Measurements from ENCODE around the gene TNNI2. TPM values are rescaled to one million over a fixed set of nuclear protein-coding genes. Genes with fewer than 3 reads are reported as not detected.

Gene TNNI2
- total and polyA plus RNA-seq, 11 donors = 0.22 to 3.3 (median 0.72) TPM; not detected in 8

DNA sequence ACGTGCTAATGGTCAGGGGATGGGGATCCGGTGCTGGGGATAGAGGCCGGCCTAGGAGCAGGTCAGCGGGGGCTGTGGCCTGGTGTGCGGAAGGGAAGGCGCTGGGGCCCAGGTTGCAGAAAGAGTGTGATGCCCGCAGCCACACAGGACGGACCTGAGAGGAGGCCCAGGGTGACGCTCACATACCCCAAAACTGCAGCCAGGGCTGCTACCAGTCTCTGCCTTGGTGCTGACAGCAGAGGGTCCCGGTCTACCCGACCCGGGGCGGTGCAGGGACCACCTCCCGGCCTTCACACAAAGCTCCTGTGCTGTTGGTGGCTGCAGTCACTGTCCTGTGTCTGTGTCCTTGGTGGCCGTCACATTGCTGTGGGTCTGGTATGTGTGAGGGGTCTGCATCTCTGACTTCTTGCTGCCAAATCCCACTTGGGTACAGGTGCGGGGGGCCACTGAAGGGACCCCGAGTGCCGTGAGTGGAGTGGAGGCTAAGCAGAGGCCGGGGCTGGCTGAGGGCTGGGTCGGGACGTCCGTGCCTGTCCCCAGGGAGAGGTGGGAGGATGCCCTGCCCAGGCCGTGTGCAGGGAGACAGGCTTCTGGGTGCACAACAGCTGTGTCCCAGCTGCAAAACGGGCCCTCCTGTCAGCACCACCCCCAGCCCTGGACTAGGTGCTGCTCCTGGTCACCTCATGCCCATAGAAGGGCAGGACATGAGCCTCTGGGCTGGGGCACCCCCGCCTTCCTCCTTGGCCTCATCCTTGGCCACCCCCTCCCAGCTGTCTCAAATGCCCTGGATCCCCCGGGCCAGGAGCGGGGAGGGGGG is 15.6 kb downstream of the TNNI2 start:
- 72 to 79% (median 76%) methylated on average over 24 to 27 of the region's 27 CpGs for WGBS, 4 donors
- peaks cover 0 to 69% (median 0%) of the 10 kb centered on the region in 12 donors for H3K4me1 ChIP-seq
- H3K27ac ChIP-seq = peak overlapping the region in 1 of 12 donors; percentile 94
- DNase-seq (no peak), ATAC-seq (no peak)
- H3K4me3 ChIP-seq = peak overlapping the region in 6 of 12 donors; percentile 9 to 63 (median 32)
- intact Hi-C loops (cut with DNase I) = no loop called here
- H3K9me3 ChIP-seq = no peaks in the 10 kb centered on the region
- no peaks in the 10 kb centered on the region for H3K27me3 ChIP-seq
- TF ChIP-seq CTCF (IDR thresholded peaks at IDR 0.05) (no peak), POLR2A (IDR thresholded peaks at IDR 0.05) (no peak)
- H3K36me3 ChIP-seq = no peaks in the 10 kb centered on the region

DNA sequence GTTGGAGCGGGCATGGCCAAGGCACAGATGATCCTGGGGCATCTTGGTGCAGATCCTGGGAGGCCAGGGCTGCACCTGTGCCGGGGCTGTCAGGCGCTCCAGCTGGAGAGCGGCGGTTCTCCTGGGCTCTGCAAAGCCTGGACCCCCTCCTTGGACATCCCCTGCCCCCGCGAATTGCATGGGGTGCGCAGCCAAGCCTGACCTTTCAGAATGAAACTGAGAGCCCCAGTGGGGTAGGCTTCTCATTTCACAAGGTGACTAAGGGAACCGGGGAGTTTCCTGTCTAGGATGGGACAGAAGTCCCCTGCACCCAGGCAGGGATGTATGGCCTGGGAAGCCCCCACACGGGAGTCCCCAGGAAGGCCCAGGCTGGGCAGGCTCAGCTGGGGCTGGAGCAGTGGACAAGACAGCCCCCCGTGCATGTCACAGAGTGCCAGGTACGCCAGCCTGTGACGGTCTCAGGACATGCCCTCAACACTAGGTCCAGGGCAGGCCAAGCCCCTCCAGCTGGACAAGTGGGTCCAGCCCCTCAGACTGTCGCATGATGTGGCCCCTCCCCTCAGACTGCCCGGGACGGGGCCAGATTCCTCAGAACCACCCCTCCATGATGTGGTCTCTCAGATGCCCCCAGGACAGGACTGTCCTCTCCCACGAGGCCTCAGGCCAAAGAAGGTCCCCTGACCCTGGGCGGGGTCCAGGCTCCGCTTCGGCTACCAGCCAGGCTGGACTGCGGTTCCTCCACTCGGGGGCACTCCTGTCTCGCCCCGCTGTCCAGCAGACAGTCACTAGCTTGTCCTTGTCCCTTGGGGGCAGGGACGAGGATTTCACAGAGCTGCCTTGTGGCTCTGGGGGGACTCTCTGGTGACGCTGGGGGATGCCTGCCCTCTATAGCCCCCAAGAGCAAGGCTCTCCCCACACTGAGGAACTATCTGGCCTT is 16.4 kb downstream of the TNNI2 start:
- H3K4me1 ChIP-seq = peaks cover 0 to 61% (median 0%) of the 10 kb centered on the region in 12 donors
- 69 to 79% (median 73%) methylated on average over 19 to 26 of the region's 26 CpGs for WGBS, 4 donors
- peak overlapping the region in 1 of 12 donors; percentile 63 for H3K4me3 ChIP-seq
- ATAC-seq (no peak), DNase-seq (no peak)
- intact Hi-C loops (cut with DNase I) = no loop called here
- no peaks in the 10 kb centered on the region for H3K27me3 ChIP-seq
- TF ChIP-seq POLR2A (IDR thresholded peaks at IDR 0.05) (no peak), CTCF (IDR thresholded peaks at IDR 0.05) (peak in 3 of 12 donors; percentile 7 to 14 (median 13))
- H3K27ac ChIP-seq = no peak overlapping the region
- no peaks in the 10 kb centered on the region for H3K9me3 ChIP-seq
- H3K36me3 ChIP-seq = no peaks in the 10 kb centered on the region

GRCh38 chr11:1855886-1856265 is 17.1 kb downstream of the TNNI2 start:
- Histone ChIP-seq H3K9me3 (no peaks in the 10 kb centered on the region), H3K27ac (no peak overlapping the region), H3K4me1 (peaks cover 0 to 56% (median 0%) of the 10 kb centered on the region in 12 donors), H3K4me3 (no peak overlapping the region), H3K36me3 (no peaks in the 10 kb centered on the region), H3K27me3 (no peaks in the 10 kb centered on the region)
- intact Hi-C loops (cut with DNase I) = no loop called here
- no peak for ATAC-seq
- TF ChIP-seq POLR2A (IDR thresholded peaks at IDR 0.05) = no peak
- no peak for TF ChIP-seq CTCF (IDR thresholded peaks at IDR 0.05)
- WGBS, 4 donors = 94 to 96% (median 95%) methylated on average over 5 to 11 of the region's 11 CpGs
- DNase-seq = no peak

Data from heart left ventricle (tissue), 16 donors.